ENCODE results near the gene NUAK1.
"Not testable (repeated sequence)": the region's sequence is repeated elsewhere in the genome, so short reads cannot be mapped to it uniquely, and the experiment has no call there.

NUAK1 gene

GRCh38 chr12:106145539-106146447 is 7.0 kb upstream of the NUAK1 start:
- peak; percentile 28 for DNase-seq

- DNase-seq: peak; percentile 29
Observed at GRCh38 chr12:106144847-106145246, 6.1 kb upstream of the NUAK1 start.

- no peak for DNase-seq
Observed at GRCh38 chr12:106142591-106143261, 4.0 kb upstream of the NUAK1 start.

GRCh38 chr12:106141920-106142319 is 3.2 kb upstream of the NUAK1 start:
- not testable (repeated sequence) for DNase-seq

GRCh38 chr12:106141452-106141851 is 2.7 kb upstream of the NUAK1 start:
- DNase-seq: no peak

- no peak for DNase-seq
Observed at GRCh38 chr12:106141003-106141402, 2.2 kb upstream of the NUAK1 start.

- DNase-seq: no peak
Observed at GRCh38 chr12:106140223-106140986, 1.7 kb upstream of the NUAK1 start.

- peak; percentile 85 for DNase-seq
Observed at GRCh38 chr12:106139422-106140171, 843 bp upstream of the NUAK1 start.

- peak; percentile 36 for DNase-seq
Observed at GRCh38 chr12:106138357-106138632, 459 bp downstream of the NUAK1 start.

GRCh38 chr12:106137530-106138356 is 1.0 kb downstream of the NUAK1 start:
- DNase-seq: peak; percentile 31

GRCh38 chr12:106136263-106136662 is 2.5 kb downstream of the NUAK1 start:
- DNase-seq: peak; percentile 91

GRCh38 chr12:106135781-106136180 is 3.0 kb downstream of the NUAK1 start:
- DNase-seq: peak; percentile 40

GRCh38 chr12:106135075-106135474 is 3.7 kb downstream of the NUAK1 start:
- no peak for DNase-seq

- no peak for DNase-seq
Observed at GRCh38 chr12:106134294-106134949, 4.3 kb downstream of the NUAK1 start.

- peak; percentile 55 for DNase-seq
Observed at GRCh38 chr12:106133136-106134087, 5.3 kb downstream of the NUAK1 start.

GRCh38 chr12:106132175-106133135 is 6.3 kb downstream of the NUAK1 start:
- no peak for DNase-seq

GRCh38 chr12:106131676-106132075 is 7.1 kb downstream of the NUAK1 start:
- no peak for DNase-seq

- no peak for DNase-seq
Observed at GRCh38 chr12:106130474-106131113, 8.2 kb downstream of the NUAK1 start.
